Cardiac septum (tissue), 1 donor: ENCODE data around the gene CDC45. TPM values are rescaled to one million over a fixed set of nuclear protein-coding genes. Genes with fewer than 3 reads are reported as not detected.

ENCODE experiments used
- DNase-seq: peaks from one replicate; pipeline ENCODE4 v3.0.0-alpha.2; 2020; ENCODE audit warnings: low spot score
- intact Hi-C: fragments of 100-400 bp; cut with DNase I; formaldehyde crosslinking; loops from one replicate; pipeline ENCODE4 v1.14.0; 2022
- total RNA-seq: library from RNA; stranded (reverse); fragmentation: NEBNext Ultra II Directional; extraction: Animal tissue kit (Norgen Biotek cat#: 25700); gene quantifications from one replicate; pipeline ENCODE4 v1.2.1, GENCODE V29; 2021
- donor health status: DM: no; HTN: no; CAD: no.

The CDC45 gene
- total RNA-seq, 1 donor from 2014 or later: not detected

- intact Hi-C loops: no loop called here
- no peak for DNase-seq
Observed at GRCh38 chr22:19464975-19465374, 14.7 kb upstream of the CDC45 start.

DNA sequence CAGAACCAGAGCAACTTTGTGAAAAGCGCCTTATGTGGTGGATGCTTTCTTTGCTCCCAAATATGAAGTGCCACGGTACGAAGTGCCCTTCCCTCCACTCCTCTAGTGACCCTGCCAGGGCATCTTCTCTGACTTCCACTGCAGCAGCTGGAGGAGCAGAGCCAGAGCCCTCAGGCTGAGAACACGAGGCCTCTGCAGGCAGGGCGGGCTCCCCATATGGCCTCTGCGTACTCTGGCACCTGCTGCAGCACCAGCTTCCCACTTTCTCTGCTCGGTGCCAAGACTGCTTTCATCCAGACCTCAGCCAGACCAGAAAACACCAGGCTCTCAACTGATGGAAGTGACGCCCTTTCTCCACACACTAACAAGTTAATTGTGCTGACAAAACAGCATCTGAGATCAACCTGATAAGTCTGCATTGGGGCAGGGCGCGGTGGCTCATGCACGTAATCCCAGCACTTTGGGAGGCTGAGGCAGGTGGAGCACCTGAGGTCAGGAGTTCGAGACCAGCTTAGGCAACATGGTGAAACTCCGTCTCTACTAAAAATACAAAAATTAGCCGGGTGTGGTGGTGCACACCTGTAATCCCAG is 13.5 kb upstream of the CDC45 start:
- intact Hi-C loops: no loop called here
- DNase-seq: no peak

- no peak for DNase-seq
- intact Hi-C loops: no loop called here
Observed at GRCh38 chr22:19466848-19467752, 12.6 kb upstream of the CDC45 start.

GRCh38 chr22:19467912-19468311 is 11.8 kb upstream of the CDC45 start:
- intact Hi-C loops: no loop called here

DNA sequence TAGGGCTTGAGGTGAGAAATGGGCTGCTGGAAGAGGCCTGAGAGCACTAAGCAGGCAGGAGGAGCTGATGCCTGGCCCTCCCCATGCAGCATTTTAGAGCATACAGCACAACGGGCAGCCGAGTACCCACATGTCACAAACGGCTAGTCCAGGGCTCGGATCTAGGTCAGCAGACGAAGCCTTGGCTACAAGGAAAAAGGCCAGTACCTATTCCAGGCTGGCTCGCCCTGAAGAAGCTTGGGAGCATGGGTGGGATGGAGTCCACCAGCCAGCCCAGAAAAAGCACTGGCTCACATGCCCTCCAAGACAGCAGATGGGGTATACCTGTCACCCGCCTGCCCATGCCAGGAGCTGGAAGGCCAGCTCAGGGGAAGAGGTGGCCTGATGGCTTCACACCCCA is 10.3 kb upstream of the CDC45 start:
- intact Hi-C loops: no loop called here
- no peak for DNase-seq

More at GRCh38 chr22:19467912-19468311, 11.8 kb upstream of the CDC45 start:
- no peak for DNase-seq

DNA sequence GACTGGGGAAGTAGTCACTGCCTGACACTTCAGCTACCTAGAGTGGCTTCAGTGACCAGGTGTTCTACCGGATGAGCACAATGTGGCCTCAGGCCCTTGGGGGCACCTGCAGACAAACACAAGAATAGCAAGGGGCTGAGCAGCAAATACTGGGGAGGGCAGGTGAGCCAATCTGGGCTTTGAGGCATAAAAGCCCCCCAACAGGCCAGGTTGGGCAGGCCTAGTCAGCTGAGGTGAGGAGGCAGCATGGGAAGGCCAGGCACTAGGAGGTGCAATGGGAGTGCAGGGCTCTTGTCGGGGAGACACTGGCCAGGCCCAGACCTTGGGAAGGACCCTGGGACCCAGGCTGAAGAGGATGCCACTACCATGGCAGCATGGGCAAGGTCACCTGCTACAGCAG is 9.7 kb upstream of the CDC45 start:
- intact Hi-C loops: loop anchor here (10.0 kb wide), 1 partner anchor 245 kb away; no protein-coding TSS in a partner anchor
- DNase-seq: no peak

DNA sequence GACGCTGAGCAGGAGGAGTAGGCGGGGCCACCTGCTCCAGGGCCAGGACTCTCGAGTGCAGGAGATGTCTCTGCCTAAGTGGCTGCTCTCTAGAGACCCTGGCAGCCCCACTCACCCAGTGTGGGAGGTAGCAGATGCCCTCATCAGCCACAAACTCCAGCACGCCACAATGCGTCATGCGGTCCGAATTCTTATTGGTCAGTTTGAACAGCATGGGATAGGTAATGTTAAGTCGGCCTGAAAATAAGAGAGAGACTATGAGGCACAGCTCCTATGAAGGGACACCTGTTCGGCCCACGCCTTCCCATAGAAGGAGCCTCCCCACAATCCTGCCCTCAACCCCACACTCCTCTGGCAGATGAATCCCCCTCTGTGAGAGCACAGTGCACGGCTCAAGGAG is 8.1 kb upstream of the CDC45 start:
- DNase-seq: no peak
- intact Hi-C loops: loop anchor here (10.0 kb wide), 1 partner anchor 247 kb away; no protein-coding TSS in a partner anchor

DNA sequence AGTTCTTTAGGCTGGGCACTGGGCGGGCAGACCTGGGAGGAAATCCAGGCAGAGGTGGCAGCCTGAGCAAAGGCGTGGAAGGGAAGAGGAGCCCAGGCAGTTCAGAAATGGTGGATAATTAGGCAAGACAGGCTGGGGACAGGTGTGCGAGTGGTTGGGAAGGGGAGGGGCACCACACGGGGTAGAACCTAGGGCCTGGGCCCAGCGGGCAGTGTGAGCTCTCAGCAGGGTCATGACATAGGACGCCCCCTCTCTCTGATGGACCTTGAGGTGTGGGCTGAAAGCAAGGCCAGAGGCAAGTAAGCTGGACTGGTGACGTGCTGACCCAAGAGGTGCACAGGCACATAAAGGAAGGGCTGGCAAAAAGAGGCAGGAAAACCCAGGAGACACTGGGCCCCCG is 7.5 kb upstream of the CDC45 start:
- no peak for DNase-seq
- intact Hi-C loops: loop anchor here (10.0 kb wide), 1 partner anchor 247 kb away; no protein-coding TSS in a partner anchor

DNA sequence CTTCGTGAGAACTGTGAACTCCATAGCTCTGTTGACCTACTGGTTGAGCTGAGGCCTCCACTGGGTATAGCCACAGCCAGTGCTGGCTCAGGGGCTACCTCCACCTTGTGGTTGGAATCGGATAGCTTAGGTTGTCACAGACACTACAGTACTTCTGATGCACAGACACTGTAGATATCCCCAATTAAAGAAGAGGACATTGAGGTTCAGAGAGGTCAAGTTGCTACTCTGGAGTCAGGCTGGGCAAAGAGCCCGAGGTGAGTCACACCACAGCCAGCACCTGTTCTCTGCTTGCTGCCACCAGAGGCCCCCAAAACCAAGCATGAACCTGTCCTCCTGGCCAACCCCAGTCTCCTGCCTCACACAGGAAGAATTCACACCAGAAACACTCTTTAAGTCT is 6.1 kb upstream of the CDC45 start:
- DNase-seq: no peak
- intact Hi-C loops: loop anchor here (10.0 kb wide), 1 partner anchor 249 kb away; no protein-coding TSS in a partner anchor

DNA sequence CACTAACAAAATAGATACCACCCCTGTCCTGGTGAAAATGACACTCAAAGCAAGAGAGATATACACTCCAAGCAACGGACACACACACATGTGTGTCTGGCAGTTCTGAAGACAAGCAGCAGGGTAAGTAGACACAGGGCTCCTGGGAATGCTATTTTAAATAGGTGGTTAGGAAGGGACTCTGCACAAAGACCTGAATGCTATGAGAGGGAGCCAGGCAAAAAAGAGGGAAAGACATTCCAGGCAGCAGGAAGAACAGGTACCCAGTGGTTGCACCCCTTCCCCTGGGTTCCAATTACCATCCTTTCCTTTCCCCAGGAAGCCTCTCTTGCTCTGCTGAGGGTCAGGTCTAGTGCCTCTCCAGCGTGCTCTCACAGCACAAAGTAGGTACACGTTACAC is 3.7 kb upstream of the CDC45 start:
- no peak for DNase-seq
- intact Hi-C loops: loop anchor here (10.0 kb wide), 1 partner anchor 251 kb away; no protein-coding TSS in a partner anchor

GRCh38 chr22:19477321-19478044 is 2.2 kb upstream of the CDC45 start:
- intact Hi-C loops: loop anchor here (2.0 to 10.0 kb wide), 2 partner anchors 45 to 253 kb away; partner anchors contain the start of gene MRPL40
- no peak for DNase-seq

DNA sequence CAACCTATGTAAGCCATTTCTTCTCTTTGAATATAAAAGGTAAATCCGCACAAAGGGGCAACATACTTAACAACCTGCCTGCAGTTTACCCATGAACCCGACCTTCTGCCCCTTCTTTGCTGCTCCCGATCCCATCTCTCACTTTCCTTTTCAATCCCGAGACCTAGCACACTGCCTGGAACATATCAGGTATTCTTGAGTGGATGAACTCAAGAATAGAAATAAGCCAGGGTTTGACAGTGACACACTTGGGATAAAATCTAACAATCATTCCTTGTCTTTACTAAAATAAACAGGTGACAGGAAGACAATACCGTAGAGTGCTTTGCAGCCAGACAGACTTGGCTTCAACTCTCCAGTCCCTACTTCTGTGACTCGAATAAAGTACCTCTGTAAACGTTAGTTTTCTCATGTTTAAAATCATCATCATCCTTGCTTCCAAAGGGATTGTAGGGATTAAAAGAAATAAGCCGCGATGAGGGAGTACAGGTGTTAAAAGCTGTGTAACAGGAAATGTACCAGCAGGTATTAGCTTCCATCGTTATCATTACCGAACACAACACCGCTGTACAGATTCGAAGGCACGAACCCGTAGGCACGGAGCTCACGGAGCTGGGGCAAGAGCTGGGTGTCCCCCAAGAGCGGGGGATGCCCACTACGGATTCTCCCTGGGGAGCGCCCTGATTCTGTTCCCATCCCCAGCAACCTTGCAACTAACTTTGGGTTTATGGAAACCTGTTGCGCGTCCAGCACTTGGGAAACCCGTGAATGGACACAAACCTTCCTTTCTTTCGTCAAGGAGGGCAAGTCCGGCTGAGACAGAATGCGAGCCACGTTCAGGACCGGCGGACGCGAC is 1.4 kb upstream of the CDC45 start:
- DNase-seq: no peak
- intact Hi-C loops: loop anchor here (2.0 to 10.0 kb wide), 2 partner anchors 45 to 253 kb away; partner anchors contain the start of gene MRPL40

- intact Hi-C loops: loop anchor here (1.0 to 10.0 kb wide), 3 partner anchors 46 to 335 kb away; partner anchors contain the start of genes ESS2 and MRPL40
- DNase-seq: peak; percentile 92
Observed at GRCh38 chr22:19478901-19479354, 792 bp upstream of the CDC45 start, which contains the start of gene UFD1. UFD1 (minus strand) TSS chr22:19479193; CDS start chr22:19479085, 108 bp downstream.

DNA sequence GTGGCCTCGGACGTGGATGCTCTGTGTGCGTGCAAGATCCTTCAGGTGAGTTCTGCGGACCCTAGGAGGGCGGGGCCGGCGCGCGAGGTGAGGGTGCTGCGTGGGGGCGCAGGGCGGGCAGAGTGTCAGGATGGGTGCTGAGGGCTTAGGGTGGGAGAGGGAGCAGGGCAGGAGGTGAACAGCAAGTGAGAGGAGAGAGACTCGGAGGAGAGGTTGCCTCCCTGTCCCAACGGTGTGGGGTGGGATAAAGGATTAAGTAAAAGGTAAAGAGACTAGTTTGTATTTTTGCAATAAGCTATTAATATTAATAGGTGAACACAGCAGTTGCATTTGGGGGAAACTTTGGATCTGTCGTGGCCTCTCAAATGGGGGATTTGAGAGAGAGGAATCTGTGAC is 451 bp downstream of the CDC45 start:
- intact Hi-C loops: no loop called here
- DNase-seq: no peak

DNA sequence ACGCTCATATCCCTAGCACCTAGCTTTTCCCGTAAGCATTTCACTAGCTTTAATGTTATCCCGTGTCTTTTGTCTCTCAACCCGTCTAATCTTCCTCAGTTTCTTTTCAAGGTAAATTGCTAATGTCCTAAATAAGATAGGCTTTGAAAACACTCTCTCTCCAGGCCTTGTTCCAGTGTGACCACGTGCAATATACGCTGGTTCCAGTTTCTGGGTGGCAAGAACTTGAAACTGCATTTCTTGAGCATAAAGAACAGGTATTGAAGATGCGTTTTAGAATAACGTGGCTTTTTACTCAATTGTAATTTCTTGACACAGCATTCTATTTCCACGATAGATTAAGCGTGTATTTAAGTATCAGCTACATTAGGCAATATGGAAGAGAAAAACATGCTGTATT is 1.1 kb downstream of the CDC45 start:
- intact Hi-C loops: no loop called here
- no peak for DNase-seq

- intact Hi-C loops: no loop called here
- no peak for DNase-seq
Observed at GRCh38 chr22:19482297-19482696, 2.6 kb downstream of the CDC45 start.

DNA sequence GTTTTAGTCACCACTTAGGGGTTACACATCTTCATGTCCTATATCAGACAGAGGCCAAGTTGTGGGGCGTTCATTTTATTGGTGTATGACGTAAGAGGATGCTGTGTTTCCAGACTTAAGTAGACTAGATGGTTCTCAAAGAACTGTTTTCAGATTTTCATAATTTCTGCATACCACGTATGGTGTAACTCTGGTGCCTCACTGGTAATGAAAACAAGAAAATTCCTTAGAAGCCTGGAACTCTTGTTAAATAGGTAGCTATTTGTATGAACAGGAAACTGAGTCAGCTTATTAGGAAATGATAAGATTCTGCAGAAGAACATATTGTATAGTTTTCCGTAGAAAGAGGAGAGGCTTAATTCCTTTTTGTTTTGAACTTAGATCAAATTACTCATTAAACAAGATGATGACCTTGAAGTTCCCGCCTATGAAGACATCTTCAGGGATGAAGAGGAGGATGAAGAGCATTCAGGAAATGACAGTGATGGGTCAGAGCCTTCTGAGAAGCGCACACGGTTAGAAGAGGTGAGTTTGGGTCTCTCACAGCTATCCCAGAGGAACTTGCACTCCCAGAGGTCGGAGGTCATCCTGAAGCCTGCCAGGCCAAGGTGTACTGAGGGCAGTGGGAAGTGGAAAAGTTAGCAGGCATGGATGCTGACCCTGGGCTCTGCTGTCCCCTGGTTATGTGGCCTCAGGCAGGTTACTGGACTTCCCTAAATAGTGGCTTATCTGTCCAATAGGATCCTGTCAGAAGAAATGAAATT is 3.9 kb downstream of the CDC45 start:
- intact Hi-C loops: no loop called here
- no peak for DNase-seq

GRCh38 chr22:19488285-19488684 is 8.6 kb downstream of the CDC45 start:
- intact Hi-C loops: no loop called here

More at GRCh38 chr22:19488285-19488684, 8.6 kb downstream of the CDC45 start:
- DNase-seq: no peak
